CD4-positive, alpha-beta memory T cell (primary cell): Measurements from ENCODE around the gene PNMT. TPM values are rescaled to one million over a fixed set of nuclear protein-coding genes. Genes with fewer than 3 reads are reported as not detected.

Source experiments
- CTCF ChIA-PET: fragments of 350-600 bp; sonication (Branson Sonifier 250); formaldehyde crosslinking; loops from one replicate; lab custom pipeline; 2021; ENCODE audit warnings: inconsistent platforms; ENCODE audit not compliant: partially characterized antibody; lab: Charles Lee
- POLR2A ChIA-PET: fragments of 350-600 bp; sonication (Branson Sonifier 250); formaldehyde crosslinking; loops from one replicate; lab custom pipeline; 2021; ENCODE audit not compliant: partially characterized antibody; lab: Charles Lee
- DNase-seq, 5 donors: peaks; one replicate each; pipeline versions ENCODE4 v3.0.0 to v3.0.0-alpha.2; 2020 to 2022; ENCODE audit warnings: mixed read lengths in 1 of 5
- H3K27ac ChIP-seq: one replicate; pipeline ENCODE4 v1.7.0; 2013; ENCODE audit warnings: low read depth, low read length
- H3K27me3 ChIP-seq: 2 replicates; pipeline ENCODE4 v1.7.0; 2013; ENCODE audit warnings: mild to moderate bottlenecking, low read length, moderate library complexity; ENCODE audit not compliant: insufficient read depth
- H3K36me3 ChIP-seq: 2 replicates; pipeline ENCODE4 v1.7.0; 2013; ENCODE audit warnings: mild to moderate bottlenecking, low read length, moderate library complexity; ENCODE audit not compliant: insufficient read depth
- H3K4me1 ChIP-seq: 2 replicates; pipeline ENCODE4 v1.7.0; 2013; ENCODE audit warnings: mild to moderate bottlenecking, low read length, moderate library complexity; ENCODE audit not compliant: insufficient read depth
- H3K4me3 ChIP-seq, 2 donors: one replicate each; pipeline ENCODE4 v1.7.0; 2013; ENCODE audit warnings: low read length in 2 of 2, mild to moderate bottlenecking in 1 of 2
- H3K9me3 ChIP-seq, 2 donors: one replicate each; pipeline ENCODE4 v1.7.0; 2013; ENCODE audit warnings: low read length in 2 of 2, control low read depth in 1 of 2; ENCODE audit not compliant: control insufficient read depth in 1 of 2
- H3K27ac Mint-ChIP-seq, 7 donors: one replicate each; pipeline ENCODE4 v1.8.0; 2020 to 2021; ENCODE audit warnings: mixed read lengths in 7 of 7, mild to moderate bottlenecking in 6 of 7, inconsistent platforms in 3 of 7, moderate library complexity in 3 of 7
- H3K27me3 Mint-ChIP-seq, 2 donors: one replicate each; pipeline ENCODE4 v1.8.0; 2020 to 2021; ENCODE audit warnings: mixed read lengths in 2 of 2
- H3K36me3 Mint-ChIP-seq, 2 donors: one replicate each; pipeline ENCODE4 v1.8.0; 2020 to 2021; ENCODE audit warnings: mixed read lengths in 2 of 2, inconsistent platforms in 1 of 2, mild to moderate bottlenecking in 1 of 2
- H3K4me1 Mint-ChIP-seq, 4 donors: one replicate each; pipeline ENCODE4 v1.8.0; 2020 to 2021; ENCODE audit warnings: mixed read lengths in 4 of 4, mild to moderate bottlenecking in 1 of 4
- H3K4me3 Mint-ChIP-seq, 8 donors: one replicate each; pipeline ENCODE4 v1.8.0; 2020 to 2021; ENCODE audit warnings: mixed read lengths in 8 of 8, mild to moderate bottlenecking in 7 of 8, moderate library complexity in 6 of 8, inconsistent platforms in 3 of 8
- H3K9me3 Mint-ChIP-seq, 8 donors: one replicate each; pipeline ENCODE4 v1.8.0; 2020 to 2021; ENCODE audit warnings: mixed read lengths in 8 of 8, mild to moderate bottlenecking in 5 of 8, inconsistent platforms in 3 of 8, moderate library complexity in 1 of 8
- intact Hi-C: fragments of 100-400 bp; cut with micrococcal nuclease; formaldehyde crosslinking; loops from one replicate; pipeline ENCODE4 v1.15.1; 2023
- polyA plus RNA-seq, 2 donors: library from polyadenylated mRNA; unstranded; fragments of 300-500 nt; fragmentation: Illumina TruSeq; gene quantifications; one replicate each; pipeline ENCODE4 v1.2.3, GENCODE V29; 2021
- total RNA-seq, 2 experiments: library from RNA; stranded (reverse); gene quantifications; one replicate each; pipeline ENCODE4 v1.2.3, GENCODE V29; 2021

The PNMT gene
- total and polyA plus RNA-seq, 4 experiments from 2014 or later = 0.55 TPM; not detected in 3

DNA sequence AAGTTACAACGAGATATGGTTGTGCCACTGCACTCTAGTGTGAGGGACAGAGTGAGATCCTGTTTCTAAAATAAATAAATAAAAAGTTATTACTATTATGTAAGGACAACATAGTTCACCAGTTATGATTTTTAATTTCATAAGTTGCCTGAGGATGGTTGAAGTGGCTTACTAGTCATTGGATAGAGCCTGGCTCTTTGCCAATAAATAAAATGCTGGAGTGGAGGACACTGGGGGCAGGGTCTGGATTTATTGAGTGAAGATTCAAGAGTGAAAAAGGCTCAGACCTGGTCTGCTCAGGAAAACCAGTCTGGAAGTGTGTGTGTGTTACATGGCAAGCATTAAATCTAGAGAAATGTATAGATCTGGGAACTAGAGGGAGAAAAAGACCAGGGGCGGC is 29.2 kb upstream of the PNMT start:
- POLR2A ChIA-PET = interaction anchor here (1.0 to 1.5 kb wide), 3 partner anchors 14 to 115 kb away, joined by 3 read pairs; no protein-coding TSS in a partner anchor

GRCh38 chr17:39639566-39640458 is 28.4 kb upstream of the PNMT start:
- Mint-ChIP-seq H3K27me3 (no peaks in the 10 kb centered on the region), H3K9me3 (no peaks in the 10 kb centered on the region), H3K4me1 (peaks cover 40 to 82% (median 63%) of the 10 kb centered on the region in 4 donors), H3K36me3 (peaks cover 0 to 17% of the 10 kb centered on the region in 2 donors), H3K4me3 (peak overlapping the region in 7 of 8 donors; percentile 17 to 64 (median 50)), H3K27ac (peak overlapping the region in 6 of 7 donors; percentile 4 to 68 (median 32))
- CTCF ChIA-PET = interaction anchor here (1.4 to 6.9 kb wide), 4 partner anchors 13 to 28 kb away, joined by 3 to 67 read pairs (median 29); partner anchors contain the start of gene PNMT
- Histone ChIP-seq H3K27ac (no peak overlapping the region), H3K4me3 (no peak overlapping the region), H3K36me3 (no peaks in the 10 kb centered on the region), H3K27me3 (no peaks in the 10 kb centered on the region), H3K4me1 (peaks cover 75% of the 10 kb centered on the region), H3K9me3 (no peaks in the 10 kb centered on the region)
- POLR2A ChIA-PET = interaction anchor here (1.0 to 1.5 kb wide), 3 partner anchors 13 to 114 kb away, joined by 3 read pairs; no protein-coding TSS in a partner anchor
- intact Hi-C loops = loop anchor here (5.0 kb wide), 3 partner anchors 47 to 342 kb away; partner anchors contain the start of genes IKZF3, PGAP3 and PSMD3
- no peak for DNase-seq

More for the DNA sequence above, 29.2 kb upstream of the PNMT start:
- Histone ChIP-seq H3K9me3 (no peaks in the 10 kb centered on the region), H3K27ac (no peak overlapping the region), H3K27me3 (no peaks in the 10 kb centered on the region), H3K36me3 (no peaks in the 10 kb centered on the region), H3K4me3 (no peak overlapping the region), H3K4me1 (peaks cover 80% of the 10 kb centered on the region)
- Mint-ChIP-seq H3K27me3 (no peaks in the 10 kb centered on the region), H3K4me3 (peak overlapping the region in 7 of 8 donors; percentile 9 to 97 (median 57)), H3K9me3 (no peaks in the 10 kb centered on the region), H3K27ac (peak overlapping the region in 6 of 7 donors; percentile 4 to 97 (median 32)), H3K36me3 (peaks cover 0 to 17% of the 10 kb centered on the region in 2 donors), H3K4me1 (peaks cover 43 to 79% (median 64%) of the 10 kb centered on the region in 4 donors)
- DNase-seq = no peak
- intact Hi-C loops = loop anchor here (5.0 kb wide), 3 partner anchors 48 to 343 kb away; partner anchors contain the start of genes IKZF3, PGAP3 and PSMD3
- CTCF ChIA-PET = interaction anchor here (1.1 to 6.9 kb wide), 6 partner anchors 10 to 114 kb away, joined by 3 to 67 read pairs (median 5); partner anchors contain the start of gene PNMT

- Histone ChIP-seq H3K4me3 (no peak overlapping the region), H3K9me3 (no peaks in the 10 kb centered on the region), H3K27ac (no peak overlapping the region), H3K36me3 (no peaks in the 10 kb centered on the region), H3K27me3 (no peaks in the 10 kb centered on the region), H3K4me1 (peaks cover 74% of the 10 kb centered on the region)
- intact Hi-C loops = no loop called here
- DNase-seq = no peak
- H3K4me3 Mint-ChIP-seq = peak overlapping the region in 3 of 8 donors; percentile 25 to 41 (median 29)
- POLR2A ChIA-PET = interaction anchor here (1.5 kb wide), 1 partner anchor 89 kb away, joined by 3 read pairs; no protein-coding TSS in a partner anchor
- H3K36me3 Mint-ChIP-seq = peaks cover 0 to 19% of the 10 kb centered on the region in 2 donors
- H3K27me3 Mint-ChIP-seq = no peaks in the 10 kb centered on the region
- CTCF ChIA-PET = interaction anchor here (1.0 to 6.9 kb wide), 5 partner anchors 12 to 28 kb away, joined by 3 to 67 read pairs (median 5); partner anchors contain the start of gene PNMT
- no peaks in the 10 kb centered on the region for H3K9me3 Mint-ChIP-seq
- peak overlapping the region in 2 of 7 donors; percentile 41 to 83 for H3K27ac Mint-ChIP-seq
- H3K4me1 Mint-ChIP-seq = peaks cover 43 to 90% (median 65%) of the 10 kb centered on the region in 4 donors
These were observed 27.6 kb upstream of the PNMT start for GRCh38 chr17:39640591-39641031.

DNA sequence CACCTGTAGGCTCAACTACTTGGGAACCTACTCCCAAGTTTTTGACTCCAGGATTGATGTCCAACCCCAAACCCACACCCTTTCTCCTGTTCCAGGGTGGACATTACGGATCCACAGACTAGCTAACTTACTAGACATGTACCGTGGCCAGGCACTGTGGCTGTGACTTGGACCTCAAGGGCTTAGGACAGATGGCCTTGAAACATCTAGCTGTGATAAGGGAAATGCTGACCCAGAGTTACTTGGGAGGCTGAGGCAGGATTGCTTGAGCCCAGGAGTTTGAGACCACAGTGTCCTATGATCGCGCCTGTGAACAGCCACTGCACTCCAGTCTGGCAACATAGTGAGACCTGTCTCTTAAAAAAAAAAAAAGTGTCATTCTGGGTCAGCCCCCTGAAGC is 27.2 kb upstream of the PNMT start:
- POLR2A ChIA-PET = no interaction called here
- Mint-ChIP-seq H3K27ac (peak overlapping the region in 3 of 7 donors; percentile 12 to 83 (median 25)), H3K4me1 (peaks cover 43 to 88% (median 65%) of the 10 kb centered on the region in 4 donors), H3K27me3 (no peaks in the 10 kb centered on the region), H3K36me3 (peaks cover 0 to 19% of the 10 kb centered on the region in 2 donors), H3K4me3 (peak overlapping the region in 3 of 8 donors; percentile 21 to 55 (median 41)), H3K9me3 (no peaks in the 10 kb centered on the region)
- CTCF ChIA-PET = interaction anchor here (0.7 to 6.9 kb wide), 4 partner anchors 11 to 190 kb away, joined by 3 to 67 read pairs (median 28); no protein-coding TSS in a partner anchor
- no peak for DNase-seq
- no peak overlapping the region for H3K4me3 ChIP-seq
- peaks cover 73% of the 10 kb centered on the region for H3K4me1 ChIP-seq
- no peaks in the 10 kb centered on the region for H3K27me3 ChIP-seq
- intact Hi-C loops = no loop called here
- H3K9me3 ChIP-seq = no peaks in the 10 kb centered on the region
- no peak overlapping the region for H3K27ac ChIP-seq
- H3K36me3 ChIP-seq = no peaks in the 10 kb centered on the region

DNA sequence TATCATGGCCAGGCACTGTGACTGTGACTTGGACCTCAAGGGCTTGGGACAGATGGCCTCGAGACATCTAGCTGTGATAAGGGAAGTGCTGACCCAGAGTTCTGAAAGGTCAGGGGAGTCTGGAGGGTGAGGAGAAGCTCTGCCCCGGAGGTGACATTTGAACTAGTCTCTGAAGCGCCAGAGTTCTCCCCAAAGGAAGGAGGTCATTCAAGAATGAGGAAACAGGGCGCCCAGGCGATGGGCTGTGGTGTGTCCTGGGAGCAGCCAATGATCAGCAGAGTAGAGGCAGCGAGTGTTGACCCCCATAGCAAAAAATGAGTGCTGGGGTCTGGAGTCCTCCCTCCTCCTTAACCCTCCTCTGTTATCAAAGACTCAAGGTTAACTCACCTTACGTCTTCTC is 26.4 kb upstream of the PNMT start:
- Histone ChIP-seq H3K27me3 (no peaks in the 10 kb centered on the region), H3K4me1 (peaks cover 66% of the 10 kb centered on the region), H3K9me3 (no peaks in the 10 kb centered on the region), H3K27ac (no peak overlapping the region), H3K36me3 (no peaks in the 10 kb centered on the region), H3K4me3 (no peak overlapping the region)
- Mint-ChIP-seq H3K36me3 (peaks cover 0 to 19% of the 10 kb centered on the region in 2 donors), H3K9me3 (no peaks in the 10 kb centered on the region), H3K4me1 (peaks cover 43 to 87% (median 61%) of the 10 kb centered on the region in 4 donors), H3K4me3 (peak overlapping the region in 1 of 8 donors; percentile 24), H3K27me3 (no peaks in the 10 kb centered on the region), H3K27ac (peak overlapping the region in 4 of 7 donors; percentile 38 to 76 (median 62))
- intact Hi-C loops = no loop called here
- ChIA-PET CTCF (interaction anchor here (0.7 to 6.9 kb wide), 3 partner anchors 11 to 190 kb away, joined by 4 to 67 read pairs (median 53); no protein-coding TSS in a partner anchor), POLR2A (no interaction called here)
- peak in 1 of 5 donors; percentile 1 for DNase-seq

GRCh38 chr17:39642291-39643074 is 25.8 kb upstream of the PNMT start:
- Mint-ChIP-seq H3K36me3 (peaks cover 0 to 16% of the 10 kb centered on the region in 2 donors), H3K27ac (peak overlapping the region in 5 of 7 donors; percentile 32 to 82 (median 67)), H3K4me3 (no peak overlapping the region), H3K27me3 (no peaks in the 10 kb centered on the region), H3K4me1 (peaks cover 42 to 86% (median 58%) of the 10 kb centered on the region in 4 donors), H3K9me3 (no peaks in the 10 kb centered on the region)
- peak in 1 of 5 donors; percentile 10 for DNase-seq
- ChIA-PET CTCF (interaction anchor here (2.9 to 6.9 kb wide), 3 partner anchors 8 to 22 kb away, joined by 12 to 67 read pairs (median 53); no protein-coding TSS in a partner anchor), POLR2A (no interaction called here)
- Histone ChIP-seq H3K4me1 (peaks cover 70% of the 10 kb centered on the region), H3K27ac (no peak overlapping the region), H3K36me3 (no peaks in the 10 kb centered on the region), H3K4me3 (no peak overlapping the region), H3K27me3 (no peaks in the 10 kb centered on the region), H3K9me3 (no peaks in the 10 kb centered on the region)
- intact Hi-C loops = no loop called here
